ENCODE data around the gene PTPRG.

GRCh38 chr3:61724801-61725200 lies 163.4 kb downstream of the PTPRG start:
- TF ChIP-seq, protein P1, sequence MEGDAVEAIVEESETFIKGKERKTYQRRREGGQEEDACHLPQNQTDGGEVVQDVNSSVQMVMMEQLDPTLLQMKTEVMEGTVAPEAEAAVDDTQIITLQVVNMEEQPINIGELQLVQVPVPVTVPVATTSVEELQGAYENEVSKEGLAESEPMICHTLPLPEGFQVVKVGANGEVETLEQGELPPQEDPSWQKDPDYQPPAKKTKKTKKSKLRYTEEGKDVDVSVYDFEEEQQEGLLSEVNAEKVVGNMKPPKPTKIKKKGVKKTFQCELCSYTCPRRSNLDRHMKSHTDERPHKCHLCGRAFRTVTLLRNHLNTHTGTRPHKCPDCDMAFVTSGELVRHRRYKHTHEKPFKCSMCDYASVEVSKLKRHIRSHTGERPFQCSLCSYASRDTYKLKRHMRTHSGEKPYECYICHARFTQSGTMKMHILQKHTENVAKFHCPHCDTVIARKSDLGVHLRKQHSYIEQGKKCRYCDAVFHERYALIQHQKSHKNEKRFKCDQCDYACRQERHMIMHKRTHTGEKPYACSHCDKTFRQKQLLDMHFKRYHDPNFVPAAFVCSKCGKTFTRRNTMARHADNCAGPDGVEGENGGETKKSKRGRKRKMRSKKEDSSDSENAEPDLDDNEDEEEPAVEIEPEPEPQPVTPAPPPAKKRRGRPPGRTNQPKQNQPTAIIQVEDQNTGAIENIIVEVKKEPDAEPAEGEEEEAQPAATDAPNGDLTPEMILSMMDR (optimal IDR thresholded peaks at IDR 0.05 in 1 of 3, IDR thresholded peaks at IDR 0.05 in 1 of 3, conservative IDR thresholded peaks at IDR 0.05 in 1 of 3; ENCODE audit: extremely low read depth in 1 of 3, insufficient read depth in 2 of 3, low read length in 3 of 3) = no peak
- TF ChIP-seq EZH2 (IDR thresholded peaks at IDR 0.05; ENCODE audit: low read length) = no peak

Measured in keratinocyte (primary cell).